Astrocyte (in vitro differentiated cells and primary cell): ENCODE results near the gene DPH6. TPM values are rescaled to one million over a fixed set of nuclear protein-coding genes. Genes with fewer than 3 reads are reported as not detected.

ENCODE experiments used
- DNase-seq: peaks from one replicate; pipeline ENCODE4 v3.0.0-alpha.2; 2010; ENCODE audit warnings: low read depth
- FAIRE-seq: peaks from 2 replicates; lab custom pipeline; 2011; peaks lifted over from hg19 to GRCh38; lab: Jason Lieb, UNC
- H2AFZ ChIP-seq: 2 replicates; pipeline ENCODE4 v1.6.0; 2012; ENCODE audit warnings: low read depth, low read length, inconsistent platforms
- H3K27ac ChIP-seq: 2 replicates; pipeline ENCODE4 v1.5.1; 2011; ENCODE audit warnings: low read depth, low read length, inconsistent platforms
- H3K27me3 ChIP-seq: 2 replicates; pipeline ENCODE4 v1.6.0; 2011; ENCODE audit warnings: low read length, inconsistent platforms; ENCODE audit not compliant: insufficient read depth
- H3K36me3 ChIP-seq: 2 replicates; pipeline ENCODE4 v1.5.1; 2011; ENCODE audit warnings: low read length, inconsistent platforms; ENCODE audit not compliant: insufficient read depth
- H3K4me1 ChIP-seq: 2 replicates; pipeline ENCODE4 v1.5.1; 2011; ENCODE audit warnings: low read length, inconsistent platforms; ENCODE audit not compliant: insufficient read depth
- H3K4me2 ChIP-seq: 2 replicates; pipeline ENCODE4 v1.6.0; 2012; ENCODE audit warnings: low read length, inconsistent platforms
- H3K4me3 ChIP-seq: 2 replicates; pipeline ENCODE4 v1.5.1; 2011; ENCODE audit warnings: low read depth, mild to moderate bottlenecking, low read length, inconsistent platforms; ENCODE audit not compliant: insufficient read depth
- H3K79me2 ChIP-seq: 2 replicates; pipeline ENCODE4 v1.6.0; 2012; ENCODE audit warnings: mild to moderate bottlenecking, low read length, inconsistent platforms; ENCODE audit not compliant: insufficient read depth
- H3K9ac ChIP-seq: 2 replicates; pipeline ENCODE4 v1.6.0; 2012; ENCODE audit warnings: mild to moderate bottlenecking, low read length, inconsistent platforms
- H3K9me3 ChIP-seq: 2 replicates; pipeline ENCODE4 v1.5.1; 2012; ENCODE audit warnings: low read depth, mild to moderate bottlenecking, low read length, inconsistent platforms; ENCODE audit not compliant: insufficient read depth
- H4K20me1 ChIP-seq: 2 replicates; pipeline ENCODE4 v1.6.0; 2012; ENCODE audit warnings: low read length, inconsistent platforms; ENCODE audit not compliant: insufficient read depth
- H3K27ac Mint-ChIP-seq: one replicate; pipeline ENCODE4 v1.8.0; 2021; ENCODE audit warnings: mild to moderate bottlenecking, mixed read lengths; ENCODE audit not compliant: unreplicated experiment
- H3K27me3 Mint-ChIP-seq: one replicate; pipeline ENCODE4 v1.8.0; 2021; ENCODE audit warnings: low read depth, mixed read lengths; ENCODE audit not compliant: unreplicated experiment
- H3K36me3 Mint-ChIP-seq: one replicate; pipeline ENCODE4 v1.8.0; 2021; ENCODE audit warnings: low read depth, mixed read lengths; ENCODE audit not compliant: unreplicated experiment
- H3K4me1 Mint-ChIP-seq: one replicate; pipeline ENCODE4 v1.8.0; 2021; ENCODE audit warnings: low read depth, mixed read lengths; ENCODE audit not compliant: unreplicated experiment
- H3K4me3 Mint-ChIP-seq: one replicate; pipeline ENCODE4 v1.8.0; 2021; ENCODE audit warnings: mild to moderate bottlenecking, moderate library complexity, mixed read lengths; ENCODE audit not compliant: unreplicated experiment
- H3K9me3 Mint-ChIP-seq: one replicate; pipeline ENCODE4 v1.8.0; 2021; ENCODE audit warnings: mild to moderate bottlenecking, mixed read lengths; ENCODE audit not compliant: unreplicated experiment
- EZH2 ChIP-seq: IDR thresholded peaks from 2 replicates; pipeline ENCODE4 v1.6.1; 2012; ENCODE audit warnings: mild to moderate bottlenecking, low read length, inconsistent platforms; ENCODE audit not compliant: insufficient read depth
- microRNA-seq: library from miRNA; unstranded; fragments of <30 nt; microRNA quantifications from one replicate; pipeline ENCODE4 v1.2.0, GENCODE V29; 2020
- total RNA-seq: library from RNA; stranded (reverse); gene quantifications from 2 replicates; pipeline ENCODE4 v1.2.1, GENCODE V29; 2021
- TF ChIP-seq, protein P1 (sequence below): IDR thresholded peaks from 2 replicates; pipeline ENCODE4 v1.5.1; 2011; ENCODE audit warnings: low read depth, mild to moderate bottlenecking, inconsistent platforms, low read length, moderate library complexity; ENCODE audit not compliant: insufficient read depth

The DPH6 gene
- total RNA-seq, 1 donor from 2014 or later = 7.6 TPM

GRCh38 chr15:35320911-35321310 is 225.1 kb downstream of the DPH6 start:
- Histone ChIP-seq H3K27me3 (no peaks in the 10 kb centered on the region), H3K36me3 (no peaks in the 10 kb centered on the region), H3K9me3 (no peaks in the 10 kb centered on the region), H4K20me1 (no peaks in the 10 kb centered on the region), H3K4me3 (no peak overlapping the region), H3K9ac (no peak overlapping the region), H3K79me2 (no peaks in the 10 kb centered on the region), H2AFZ (no peak overlapping the region), H3K4me2 (no peak overlapping the region), H3K4me1 (no peaks in the 10 kb centered on the region), H3K27ac (no peak overlapping the region)
- H3K4me1 Mint-ChIP-seq = peaks cover 6% of the 10 kb centered on the region
- H3K9me3 Mint-ChIP-seq = no peaks in the 10 kb centered on the region
- no peak overlapping the region for H3K27ac Mint-ChIP-seq
- H3K4me3 Mint-ChIP-seq = no peak overlapping the region
- TF ChIP-seq, protein P1, sequence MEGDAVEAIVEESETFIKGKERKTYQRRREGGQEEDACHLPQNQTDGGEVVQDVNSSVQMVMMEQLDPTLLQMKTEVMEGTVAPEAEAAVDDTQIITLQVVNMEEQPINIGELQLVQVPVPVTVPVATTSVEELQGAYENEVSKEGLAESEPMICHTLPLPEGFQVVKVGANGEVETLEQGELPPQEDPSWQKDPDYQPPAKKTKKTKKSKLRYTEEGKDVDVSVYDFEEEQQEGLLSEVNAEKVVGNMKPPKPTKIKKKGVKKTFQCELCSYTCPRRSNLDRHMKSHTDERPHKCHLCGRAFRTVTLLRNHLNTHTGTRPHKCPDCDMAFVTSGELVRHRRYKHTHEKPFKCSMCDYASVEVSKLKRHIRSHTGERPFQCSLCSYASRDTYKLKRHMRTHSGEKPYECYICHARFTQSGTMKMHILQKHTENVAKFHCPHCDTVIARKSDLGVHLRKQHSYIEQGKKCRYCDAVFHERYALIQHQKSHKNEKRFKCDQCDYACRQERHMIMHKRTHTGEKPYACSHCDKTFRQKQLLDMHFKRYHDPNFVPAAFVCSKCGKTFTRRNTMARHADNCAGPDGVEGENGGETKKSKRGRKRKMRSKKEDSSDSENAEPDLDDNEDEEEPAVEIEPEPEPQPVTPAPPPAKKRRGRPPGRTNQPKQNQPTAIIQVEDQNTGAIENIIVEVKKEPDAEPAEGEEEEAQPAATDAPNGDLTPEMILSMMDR = no peak
- TF ChIP-seq EZH2 = no peak
- no peaks in the 10 kb centered on the region for H3K27me3 Mint-ChIP-seq
- H3K36me3 Mint-ChIP-seq = no peaks in the 10 kb centered on the region
- FAIRE-seq = no peak
- DNase-seq = no peak

Small RNA genes lying within 50 kb of the gene (microRNA-seq; reads per million reads assigned to microRNA genes)
- not detected for gene MIR3942
